HG02759 (cell line): ENCODE data around the gene DLGAP1.

Experiments
- ATAC-seq: cut with Tn5 transposase; IDR thresholded peaks from one replicate; pipeline ENCODE4 v1.9.1; 2021; ENCODE audit warnings: mild to moderate bottlenecking, moderate library complexity; ENCODE audit not compliant: unreplicated experiment

The DLGAP1 gene

DNA sequence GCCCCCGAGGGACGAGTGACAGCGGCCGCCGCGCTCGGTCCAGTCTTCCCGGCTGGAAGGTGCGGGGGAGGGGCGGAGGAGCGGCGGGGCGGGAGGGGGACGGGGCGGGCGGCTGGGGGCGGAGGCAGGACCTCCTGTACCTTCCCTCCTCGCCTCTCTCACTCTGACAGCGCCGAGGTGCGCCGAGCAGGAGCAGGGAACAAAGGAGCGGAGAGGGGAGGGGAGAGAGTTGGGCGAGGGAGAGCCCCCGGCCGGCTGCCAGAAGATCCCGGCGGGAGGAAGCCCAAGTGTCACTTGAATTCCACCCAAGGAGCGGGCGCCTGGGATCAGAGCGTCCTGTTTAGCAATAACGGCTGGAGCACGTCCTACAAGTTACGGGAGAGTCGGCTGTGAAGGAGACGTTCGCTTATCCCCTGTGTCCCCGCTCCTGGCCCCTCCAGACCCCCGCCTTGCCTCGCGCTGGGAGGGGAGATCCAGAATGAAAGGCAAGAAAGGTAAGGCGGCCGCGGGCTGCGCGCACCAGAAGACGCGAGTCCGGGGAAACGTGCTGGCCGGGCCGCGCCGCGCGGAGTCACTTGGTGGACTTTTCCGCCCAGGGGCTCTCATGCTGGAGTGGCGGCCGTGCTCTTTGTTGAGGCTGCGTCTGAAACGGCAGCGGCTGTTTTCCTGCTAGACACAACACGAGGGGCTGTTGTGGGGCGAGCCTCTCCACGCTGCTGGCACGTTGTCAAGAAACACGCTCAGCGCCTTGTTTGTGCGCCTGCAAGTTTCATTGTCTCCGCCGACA is 1004.9 kb downstream of the DLGAP1 start, which contains the start of gene TGIF1:
Gene TGIF1, plus strand, starts transcription at position 161 of the 787 bp plus-strand sequence. Its CDS starts 318 bp downstream, at position 479.
- no peak for ATAC-seq

DNA sequence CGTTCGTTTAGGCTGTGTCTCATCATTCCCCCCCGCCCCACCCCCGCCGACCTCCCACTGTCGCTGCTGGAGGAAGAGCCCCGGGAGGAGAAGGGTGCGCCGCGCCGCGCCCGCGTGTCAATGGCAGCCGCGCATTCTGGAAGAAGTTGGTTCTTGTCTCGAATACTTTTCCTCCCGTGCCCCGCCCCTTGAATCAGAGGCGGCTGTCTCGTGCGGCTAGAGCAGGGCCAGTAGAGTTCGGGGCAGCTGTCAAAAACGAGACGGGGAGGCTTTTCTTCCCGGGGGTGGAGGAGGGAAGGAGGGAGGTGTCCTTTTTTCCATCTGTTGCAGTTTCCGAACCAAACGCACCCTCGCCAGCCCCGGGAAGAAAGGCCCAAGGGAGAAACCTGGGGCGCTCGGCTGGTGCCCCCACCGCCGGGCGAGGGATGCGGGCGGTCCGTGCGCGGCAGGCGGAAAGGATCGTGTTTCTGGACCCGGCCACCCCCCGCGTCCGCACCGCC is 1005.5 kb downstream of the DLGAP1 start:
- peak; percentile 9 for ATAC-seq

DNA sequence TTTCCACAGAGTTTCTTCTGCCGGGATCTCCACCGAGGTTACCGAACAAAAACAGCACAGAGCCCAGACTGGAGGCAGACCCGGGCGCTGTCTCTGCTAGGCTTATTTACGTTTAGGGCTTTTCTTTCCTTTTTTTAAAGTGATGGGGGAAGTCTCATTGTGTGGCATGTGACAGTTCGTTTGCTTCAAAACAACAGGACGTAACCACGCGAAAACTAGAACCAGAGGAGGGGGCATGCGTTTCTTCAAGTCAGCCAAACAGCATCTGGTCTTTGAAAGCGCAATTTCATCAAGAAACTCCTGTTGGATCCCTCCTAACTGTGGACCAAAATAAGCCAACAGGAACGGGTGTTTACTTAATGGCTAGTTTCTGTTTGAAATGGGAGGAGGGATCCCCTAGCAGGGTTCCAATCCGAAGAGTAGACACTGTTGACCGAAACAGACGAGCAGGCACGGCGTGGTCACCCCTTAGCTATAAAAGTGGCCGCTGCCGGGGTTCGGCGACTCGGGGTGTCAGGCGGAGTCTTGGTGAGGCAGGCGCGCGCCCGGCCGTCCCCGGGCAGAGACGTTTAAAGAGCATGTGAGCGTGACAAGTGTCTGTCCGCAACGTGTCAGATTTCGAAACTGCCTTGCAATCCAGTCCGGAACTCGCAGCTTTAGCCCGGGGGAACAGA is 1006.1 kb downstream of the DLGAP1 start:
- ATAC-seq, result peak; percentile 51

DNA sequence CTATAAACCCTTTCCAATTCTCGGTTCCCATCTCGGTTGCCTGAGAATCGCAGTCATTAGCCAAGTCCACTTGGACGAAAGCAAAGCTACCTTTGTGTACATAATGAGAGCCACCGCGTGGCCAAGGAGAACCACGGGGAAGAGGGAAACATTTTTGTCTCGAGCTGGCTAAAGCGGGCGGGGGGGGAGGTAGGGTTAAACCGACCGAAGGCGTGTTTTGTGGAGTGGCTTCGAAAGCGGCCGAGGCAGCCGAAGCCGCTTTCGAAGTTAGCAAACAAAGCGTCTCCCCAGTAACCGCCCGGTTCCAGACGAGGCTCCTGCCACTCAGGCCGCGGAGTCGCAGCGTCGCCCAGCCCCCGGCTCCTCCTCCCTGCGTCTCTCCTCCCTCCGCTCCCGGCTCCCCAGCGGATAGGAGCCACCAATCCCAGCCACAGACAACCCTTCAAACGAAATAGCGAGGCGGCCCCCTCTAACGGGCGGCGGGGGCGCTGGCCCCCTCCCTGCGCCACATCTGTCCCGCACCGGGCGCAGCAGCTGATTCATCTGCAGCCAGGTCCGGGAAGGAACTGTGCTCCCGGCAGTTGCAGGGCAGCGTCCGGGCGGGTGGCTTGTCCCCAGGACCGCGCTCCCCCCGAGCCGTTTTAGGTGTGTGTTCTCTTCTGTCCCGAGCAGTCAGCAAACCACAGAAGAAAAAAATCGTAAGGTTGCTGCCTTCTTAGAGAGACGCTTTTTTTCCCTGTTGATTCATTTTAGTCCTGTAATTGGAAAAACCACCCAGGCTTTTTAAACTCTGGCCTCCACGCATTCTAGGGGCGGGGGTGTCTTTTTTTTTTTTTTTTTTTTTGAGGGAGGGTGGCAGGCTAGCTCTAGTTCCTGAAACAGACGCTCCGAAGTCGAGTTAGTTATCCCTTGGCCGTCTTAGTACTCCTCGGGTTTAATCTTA is 1006.9 kb downstream of the DLGAP1 start:
- ATAC-seq, result peak; percentile 66

DNA sequence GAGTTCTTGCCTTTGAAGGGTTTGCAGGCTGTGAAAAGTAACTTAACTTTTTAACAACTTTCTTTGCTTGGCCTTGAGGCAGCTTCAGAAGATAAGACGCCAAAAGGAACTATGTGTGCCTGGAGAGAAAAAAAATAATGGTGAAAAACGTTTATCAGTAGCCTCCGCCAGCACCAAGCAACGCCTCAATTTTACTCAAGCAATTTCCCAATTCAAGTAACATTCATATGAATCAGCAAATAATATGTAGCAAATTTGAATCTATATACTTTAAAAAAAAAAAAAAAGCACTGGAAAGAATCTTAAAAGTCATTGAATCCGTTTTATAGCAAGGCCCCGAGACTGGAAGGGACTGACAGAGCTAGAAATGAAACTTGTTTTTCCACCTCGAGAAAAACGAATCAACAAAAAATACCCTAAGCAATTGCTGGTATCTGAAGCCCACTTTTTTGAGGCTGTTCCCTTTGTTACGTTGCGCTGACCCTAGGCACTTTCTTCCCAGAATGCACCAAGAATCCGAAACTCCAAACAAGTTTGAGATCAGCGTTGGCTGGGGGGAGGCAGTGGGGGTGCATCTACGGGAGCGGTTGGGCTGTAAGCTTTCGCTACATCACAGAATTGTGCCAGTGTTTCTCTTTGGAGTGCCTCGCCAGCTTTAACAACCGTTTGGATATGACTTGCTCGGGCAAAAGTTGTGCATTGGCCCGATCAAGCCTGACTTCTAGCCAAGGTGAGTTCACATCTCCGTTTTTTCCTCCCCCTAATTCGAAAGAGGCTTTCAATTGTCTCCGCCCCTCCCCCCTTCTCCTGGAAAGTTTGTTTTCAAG is 1007.8 kb downstream of the DLGAP1 start:
- ATAC-seq, result no peak
